Right lobe of liver (tissue), 6 donors: Measurements from ENCODE around the gene KICS2. TPM values are rescaled to one million over a fixed set of nuclear protein-coding genes. Genes with fewer than 3 reads are reported as not detected.

Source experiments
- ATAC-seq, 4 donors: fragments of 200-7000 bp; cut with Tn5 transposase; one replicate each; pipeline ENCODE4 v1.9.1; 2020; ENCODE audit warnings: mild to moderate bottlenecking in 4 of 4, moderate library complexity in 4 of 4
- DNase-seq, 3 donors: peaks; one replicate each; pipeline ENCODE4 v3.0.0-alpha.2; 2020
- H3K27ac ChIP-seq, 3 donors: fragments of 200-600 bp; one replicate each; pipeline ENCODE4 v1.8.0; 2022
- H3K27me3 ChIP-seq, 2 donors: fragments of 200-600 bp; one replicate each; pipeline ENCODE4 v1.8.0; 2022
- H3K36me3 ChIP-seq, 4 donors: fragments of 200-600 bp; sonication (generic) in 1 of 4; one replicate each; pipeline versions ENCODE4 v1.5.1 to v1.8.0; 2017 to 2022; ENCODE audit warnings: control low read depth in 1 of 4
- H3K4me1 ChIP-seq, 4 donors: fragments of 200-600 bp; sonication (generic) in 1 of 4; one replicate each; pipeline versions ENCODE4 v1.5.1 to v1.8.0; 2017 to 2022; ENCODE audit warnings: control low read depth in 1 of 4
- H3K4me3 ChIP-seq, 3 donors: fragments of 200-600 bp; one replicate each; pipeline ENCODE4 v1.8.0; 2022
- H3K9me3 ChIP-seq, 4 donors: fragments of 200-600 bp; sonication (generic) in 1 of 4; one replicate each; pipeline versions ENCODE4 v1.5.1 to v1.8.0; 2017 to 2022; ENCODE audit warnings: control low read depth in 1 of 4
- POLR2A ChIP-seq: fragments of 450-650 bp; IDR thresholded peaks from one replicate; pipeline ENCODE4 v1.6.1; 2017; ENCODE audit warnings: antibody characterized with exemption, mild to moderate bottlenecking
- WGBS: methylation state at CpG from one replicate; pipeline ENCODE4 v1.1.6; 2018; ENCODE audit warnings: low coverage, low lambda C conversion rate; ENCODE audit not compliant: insufficient coverage; ENCODE audit errors: missing lambda C conversion rate; 5-methylcytosine and 5-hydroxymethylcytosine counted together
- intact Hi-C, 2 donors: fragments of 100-400 bp; cut with DNase I; formaldehyde crosslinking; loops; one replicate each; pipeline versions ENCODE4 v1.11.2 to v1.14.1; 2022
- total RNA-seq, 6 experiments: library from RNA; depleted of rRNA in 2 of 6; stranded (reverse); fragments of >200 nt in 2 of 6; fragmentation: NEBNext Ultra II Directional in 3 of 6; extraction: Animal tissue kit (Norgen Biotek cat#: 25700) in 3 of 6; gene quantifications; one replicate each; pipeline versions ENCODE4 v1.1.0 to v1.2.4, GENCODE V29; 2016 to 2023
- TF ChIP-seq, protein P1 (sequence below), 4 donors: fragments of 200-600 bp in 3 of 4; fragments of 450-650 bp in 1 of 4; IDR thresholded peaks; one replicate each; pipeline versions ENCODE4 v1.5.1 to v1.8.0; 2016 to 2022; ENCODE audit warnings: antibody characterized with exemption in 4 of 4, mild to moderate bottlenecking in 2 of 4
- donor health status: DM: no; HTN: yes; CAD: no.
- donor health status: DM: no; HTN: no; CAD: no.
- donor health status: DM: no; HTN: no; CAD: no.
- donor health status: DM: no; HTN: yes; CAD: no.
- donor health status: DM: no; HTN: yes; CAD: no.

Gene KICS2
- total RNA-seq, 6 experiments from 2014 or later = 4.4 to 11.0 (median 7.6) TPM

- no peaks in the 10 kb centered on the region for H3K27me3 ChIP-seq
- WGBS = 84% methylated on average over 7 of the region's 7 CpGs
- no peak overlapping the region for H3K4me3 ChIP-seq
- H3K4me1 ChIP-seq = no peaks in the 10 kb centered on the region
- peaks cover 0 to 14% (median 4%) of the 10 kb centered on the region in 4 donors for H3K36me3 ChIP-seq
- no peak for ATAC-seq
- no peak for DNase-seq
- intact Hi-C loops = no loop called here
- no peaks in the 10 kb centered on the region for H3K9me3 ChIP-seq
- TF ChIP-seq, protein P1, sequence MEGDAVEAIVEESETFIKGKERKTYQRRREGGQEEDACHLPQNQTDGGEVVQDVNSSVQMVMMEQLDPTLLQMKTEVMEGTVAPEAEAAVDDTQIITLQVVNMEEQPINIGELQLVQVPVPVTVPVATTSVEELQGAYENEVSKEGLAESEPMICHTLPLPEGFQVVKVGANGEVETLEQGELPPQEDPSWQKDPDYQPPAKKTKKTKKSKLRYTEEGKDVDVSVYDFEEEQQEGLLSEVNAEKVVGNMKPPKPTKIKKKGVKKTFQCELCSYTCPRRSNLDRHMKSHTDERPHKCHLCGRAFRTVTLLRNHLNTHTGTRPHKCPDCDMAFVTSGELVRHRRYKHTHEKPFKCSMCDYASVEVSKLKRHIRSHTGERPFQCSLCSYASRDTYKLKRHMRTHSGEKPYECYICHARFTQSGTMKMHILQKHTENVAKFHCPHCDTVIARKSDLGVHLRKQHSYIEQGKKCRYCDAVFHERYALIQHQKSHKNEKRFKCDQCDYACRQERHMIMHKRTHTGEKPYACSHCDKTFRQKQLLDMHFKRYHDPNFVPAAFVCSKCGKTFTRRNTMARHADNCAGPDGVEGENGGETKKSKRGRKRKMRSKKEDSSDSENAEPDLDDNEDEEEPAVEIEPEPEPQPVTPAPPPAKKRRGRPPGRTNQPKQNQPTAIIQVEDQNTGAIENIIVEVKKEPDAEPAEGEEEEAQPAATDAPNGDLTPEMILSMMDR (IDR thresholded peaks at IDR 0.05) = no peak
- no peak for TF ChIP-seq POLR2A
- H3K27ac ChIP-seq = no peak overlapping the region
These were observed 29.3 kb downstream of the KICS2 start for GRCh38 chr12:64192644-64193444.

DNA sequence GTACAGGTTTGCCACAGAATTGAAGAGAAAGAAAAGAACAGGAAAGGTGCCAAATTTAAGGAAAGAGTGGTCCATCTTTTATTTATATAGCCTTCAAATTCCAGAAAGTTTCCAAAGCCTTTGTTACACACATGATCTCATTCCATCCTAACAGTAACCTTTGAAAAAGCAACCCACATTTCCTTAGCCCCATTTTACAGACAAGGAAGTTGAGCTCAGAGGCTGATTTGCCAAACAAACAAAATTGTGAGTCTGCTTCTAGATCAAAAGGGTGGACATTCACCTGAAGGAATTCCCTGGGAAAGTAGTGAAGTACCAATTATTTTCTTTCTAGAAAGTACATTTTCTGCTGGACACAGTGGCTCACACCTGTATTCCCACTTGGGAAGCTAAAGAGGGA lies 32.0 kb downstream of the KICS2 start:
- ATAC-seq (no peak), DNase-seq (no peak)
- Histone ChIP-seq H3K36me3 (peaks cover 0 to 12% (median 4%) of the 10 kb centered on the region in 4 donors), H3K9me3 (no peaks in the 10 kb centered on the region), H3K4me1 (no peaks in the 10 kb centered on the region), H3K27ac (no peak overlapping the region), H3K4me3 (no peak overlapping the region), H3K27me3 (no peaks in the 10 kb centered on the region)
- intact Hi-C loops = no loop called here
- no peak for TF ChIP-seq POLR2A
- TF ChIP-seq, protein P1 (IDR thresholded peaks at IDR 0.05) = no peak

DNA sequence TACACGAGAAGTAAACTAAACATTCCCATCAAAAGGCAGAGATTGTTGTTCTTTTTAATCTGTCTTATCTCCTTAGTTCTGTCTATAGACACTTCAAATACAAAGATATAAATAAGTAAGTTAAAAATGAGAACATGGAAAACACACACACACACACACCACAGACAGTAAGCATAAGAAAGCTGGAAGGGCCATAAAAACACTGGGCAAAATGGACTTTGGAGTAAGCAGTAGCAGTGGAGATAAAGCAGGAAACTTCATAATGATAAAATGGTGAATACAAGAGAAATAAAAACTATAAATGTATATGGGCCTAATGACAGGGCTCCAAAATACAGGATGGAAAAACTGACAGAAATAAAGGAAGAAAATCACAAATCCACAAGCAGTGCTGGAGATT lies 32.6 kb downstream of the KICS2 start:
- H3K4me1 ChIP-seq = no peaks in the 10 kb centered on the region
- H3K4me3 ChIP-seq = no peak overlapping the region
- ATAC-seq (no peak), DNase-seq (no peak)
- 86% methylated on average over 1 of the region's 1 CpG for WGBS
- no peak overlapping the region for H3K27ac ChIP-seq
- H3K9me3 ChIP-seq = no peaks in the 10 kb centered on the region
- peaks cover 0 to 8% (median 4%) of the 10 kb centered on the region in 4 donors for H3K36me3 ChIP-seq
- no peak for TF ChIP-seq POLR2A
- TF ChIP-seq, protein P1 (IDR thresholded peaks at IDR 0.05) = no peak
- no peaks in the 10 kb centered on the region for H3K27me3 ChIP-seq
- intact Hi-C loops = loop anchor here in 1 of 2 donors (10.0 kb wide), 1 partner anchor 355 kb away; no protein-coding TSS in a partner anchor

- no peaks in the 10 kb centered on the region for H3K4me1 ChIP-seq
- ATAC-seq (no peak), DNase-seq (no peak)
- no peaks in the 10 kb centered on the region for H3K27me3 ChIP-seq
- 71% methylated on average over 2 of the region's 2 CpGs for WGBS
- no peak for TF ChIP-seq POLR2A
- TF ChIP-seq, protein P1 (IDR thresholded peaks at IDR 0.05) = no peak
- H3K36me3 ChIP-seq = no peaks in the 10 kb centered on the region
- intact Hi-C loops = loop anchor here in 1 of 2 donors (10.0 kb wide), 1 partner anchor 353 kb away; no protein-coding TSS in a partner anchor
- H3K27ac ChIP-seq = no peak overlapping the region
- no peaks in the 10 kb centered on the region for H3K9me3 ChIP-seq
- no peak overlapping the region for H3K4me3 ChIP-seq
These were observed 34.3 kb downstream of the KICS2 start for GRCh38 chr12:64187794-64188193.
